H9 (cell line): Measurements from ENCODE around the gene SCUBE1. TPM values are rescaled to one million over a fixed set of nuclear protein-coding genes. Genes with fewer than 3 reads are reported as not detected.

ENCODE experiments used
- DNase-seq: peaks from one replicate; pipeline ENCODE4 v3.0.0-alpha.2; 2017
- H2AFZ ChIP-seq: one replicate; pipeline ENCODE4 v1.6.1; 2013; ENCODE audit warnings: mild to moderate bottlenecking, low read length, control low read depth, moderate library complexity
- H2AK5ac ChIP-seq: 2 replicates; pipeline ENCODE4 v1.6.1; 2013; ENCODE audit warnings: low read length, control low read depth, mixed read lengths; ENCODE audit not compliant: insufficient read length
- H2BK120ac ChIP-seq: one replicate; pipeline ENCODE4 v1.6.1; 2013; ENCODE audit warnings: low read depth, mild to moderate bottlenecking, low read length, control low read depth, inconsistent platforms; ENCODE audit not compliant: poor library complexity, severe bottlenecking
- H2BK12ac ChIP-seq: 2 replicates; pipeline ENCODE4 v1.6.1; 2013; ENCODE audit warnings: low read length, control low read depth, mixed read lengths, low read depth; ENCODE audit not compliant: insufficient read length
- H2BK15ac ChIP-seq: 2 replicates; pipeline ENCODE4 v1.6.1; 2013; ENCODE audit warnings: low read depth, low read length, control low read depth
- H2BK20ac ChIP-seq: one replicate; pipeline ENCODE4 v1.6.1; 2013; ENCODE audit warnings: low read depth, mild to moderate bottlenecking, low read length, control low read depth, inconsistent platforms; ENCODE audit not compliant: poor library complexity, severe bottlenecking
- H2BK5ac ChIP-seq: 2 replicates; pipeline ENCODE4 v1.6.1; 2013; ENCODE audit warnings: low read length, control low read depth, mixed read lengths; ENCODE audit not compliant: insufficient read length
- H3K14ac ChIP-seq: 2 replicates; pipeline ENCODE4 v1.6.1; 2013; ENCODE audit warnings: low read length, control low read depth; ENCODE audit not compliant: insufficient read depth
- H3K18ac ChIP-seq: 2 replicates; pipeline ENCODE4 v1.6.1; 2013; ENCODE audit warnings: low read depth, mild to moderate bottlenecking, mixed read lengths, low read length, control low read depth; ENCODE audit not compliant: insufficient read length
- H3K23ac ChIP-seq: 2 replicates; pipeline ENCODE4 v1.6.1; 2013; ENCODE audit warnings: low read length, control low read depth, mixed read lengths, low read depth; ENCODE audit not compliant: insufficient read length
- H3K23me2 ChIP-seq: 2 replicates; pipeline ENCODE4 v1.6.1; 2013; ENCODE audit warnings: low read depth, mild to moderate bottlenecking, mixed read lengths, low read length, control low read depth; ENCODE audit not compliant: insufficient read length, poor library complexity, severe bottlenecking
- H3K27ac ChIP-seq: 2 replicates; pipeline ENCODE4 v1.5.1; 2013; ENCODE audit warnings: low read length, control low read depth, mixed read lengths, low read depth; ENCODE audit not compliant: insufficient read length
- H3K27me3 ChIP-seq: 2 replicates; pipeline ENCODE4 v1.6.1; 2013; ENCODE audit warnings: low read length, control low read depth, inconsistent platforms; ENCODE audit not compliant: insufficient read depth
- H3K4ac ChIP-seq: 2 replicates; pipeline ENCODE4 v1.6.1; 2013; ENCODE audit warnings: low read depth, mild to moderate bottlenecking, control low read depth, inconsistent platforms, low read length, moderate library complexity
- H3K4me1 ChIP-seq: 2 replicates; pipeline ENCODE4 v1.6.1; 2013; ENCODE audit warnings: low read length, control low read depth, inconsistent platforms; ENCODE audit not compliant: insufficient read depth
- H3K4me2 ChIP-seq: 2 replicates; pipeline ENCODE4 v1.6.1; 2013; ENCODE audit warnings: low read length, control low read depth, mixed read lengths; ENCODE audit not compliant: insufficient read length, insufficient read depth
- H3K56ac ChIP-seq: 2 replicates; pipeline ENCODE4 v1.6.1; 2013; ENCODE audit warnings: low read depth, mild to moderate bottlenecking, mixed read lengths, low read length, control low read depth; ENCODE audit not compliant: insufficient read length
- H3K79me1 ChIP-seq: 2 replicates; pipeline ENCODE4 v1.6.1; 2013; ENCODE audit warnings: low read depth, mild to moderate bottlenecking, moderate library complexity, low read length, control low read depth, inconsistent platforms; ENCODE audit not compliant: insufficient read depth, poor library complexity, severe bottlenecking
- H3K79me2 ChIP-seq: 2 replicates; pipeline ENCODE4 v1.6.1; 2013; ENCODE audit warnings: low read length, control low read depth, inconsistent platforms; ENCODE audit not compliant: insufficient read depth
- H3K9ac ChIP-seq: 2 replicates; pipeline ENCODE4 v1.6.1; 2013; ENCODE audit warnings: low read length, control low read depth, mixed read lengths; ENCODE audit not compliant: insufficient read length; ENCODE audit errors: extremely low read depth
- H3K9me3 ChIP-seq: one replicate; pipeline ENCODE4 v1.6.1; 2013; ENCODE audit warnings: low read depth, low read length, inconsistent platforms; ENCODE audit not compliant: control insufficient read depth
- H3T11ph ChIP-seq: one replicate; pipeline ENCODE4 v1.6.1; 2013; ENCODE audit warnings: mild to moderate bottlenecking, low read length, control low read depth, inconsistent platforms
- H4K20me1 ChIP-seq: one replicate; pipeline ENCODE4 v1.6.1; 2013; ENCODE audit not compliant: control insufficient read depth, insufficient read length, insufficient read depth
- H4K5ac ChIP-seq: 2 replicates; pipeline ENCODE4 v1.6.1; 2013; ENCODE audit warnings: low read depth, mild to moderate bottlenecking, mixed read lengths, low read length, control low read depth; ENCODE audit not compliant: insufficient read length
- H4K8ac ChIP-seq: replicated peaks from 2 replicates; pipeline ENCODE4 v1.6.1; 2013; ENCODE audit warnings: low read length, control low read depth, mixed read lengths, low read depth; ENCODE audit not compliant: insufficient read length
- H4K91ac ChIP-seq: 2 replicates; pipeline ENCODE4 v1.6.1; 2013; ENCODE audit warnings: low read depth, mild to moderate bottlenecking, moderate library complexity, mixed read lengths, low read length, control low read depth; ENCODE audit not compliant: insufficient read length
- H3K27ac Mint-ChIP-seq, 3 experiments: 2 replicates in 2 of 3; 3 replicates in 1 of 3; pipeline ENCODE4 v1.8.0; 2020 to 2021; ENCODE audit warnings: mixed read lengths in 3 of 3, mild to moderate bottlenecking in 1 of 3, moderate library complexity in 1 of 3
- H3K27me3 Mint-ChIP-seq: 2 replicates; pipeline ENCODE4 v1.8.0; 2021; ENCODE audit warnings: low read depth, mild to moderate bottlenecking, moderate library complexity, mixed read lengths
- H3K36me3 Mint-ChIP-seq, 3 experiments: 2 replicates in 2 of 3; 3 replicates in 1 of 3; pipeline ENCODE4 v1.8.0; 2020 to 2021; ENCODE audit warnings: low read depth in 3 of 3, mixed read lengths in 3 of 3; ENCODE audit not compliant: insufficient read depth in 1 of 3
- H3K4me1 Mint-ChIP-seq, 2 experiments: 2 replicates each; pipeline ENCODE4 v1.8.0; 2020; ENCODE audit warnings: mixed read lengths in 2 of 2
- H3K4me3 Mint-ChIP-seq, 2 experiments: 2 replicates in 1 of 2; 3 replicates in 1 of 2; pipeline ENCODE4 v1.8.0; 2020 to 2021; ENCODE audit warnings: mild to moderate bottlenecking in 2 of 2, mixed read lengths in 2 of 2, moderate library complexity in 1 of 2
- H3K9me3 Mint-ChIP-seq, 2 experiments: 2 replicates in 1 of 2; 3 replicates in 1 of 2; pipeline ENCODE4 v1.8.0; 2020; ENCODE audit warnings: mild to moderate bottlenecking in 2 of 2, mixed read lengths in 2 of 2, moderate library complexity in 1 of 2
- WGBS: extraction: QIAGEN DNeasy Blood & Tissue Kit; methylation state at CpG from one replicate; pipeline ENCODE4 v1.1.7; 2013; ENCODE audit warnings: missing lambda C conversion rate, low lambda C conversion rate, mixed read lengths; ENCODE audit not compliant: insufficient read length; ENCODE audit errors: extremely low coverage; 5-methylcytosine and 5-hydroxymethylcytosine counted together
- total RNA-seq: library from RNA; stranded (reverse); gene quantifications from 2 replicates; pipeline ENCODE4 v1.2.1, GENCODE V29; 2021
- TF ChIP-seq, protein P1 (sequence below): fragments of 200-600 bp; sonication (generic); conservative IDR thresholded peaks from 3 replicates; pipeline ENCODE4 v1.8.0; 2021; ENCODE audit warnings: antibody characterized with exemption, mild to moderate bottlenecking

The SCUBE1 gene
- total RNA-seq, 1 experiment from 2014 or later, result 1.2 TPM

- Histone ChIP-seq H3T11ph (no peak overlapping the region), H3K23ac (no peak overlapping the region), H2BK12ac (no peak overlapping the region), H3K14ac (no peak overlapping the region), H3K4ac (no peak overlapping the region), H2BK120ac (no peak overlapping the region), H3K56ac (no peak overlapping the region), H3K9ac (no peak overlapping the region), H3K18ac (no peak overlapping the region), H4K5ac (no peak overlapping the region), H3K4me1 (no peaks in the 10 kb centered on the region), H2BK15ac (no peak overlapping the region), H2BK5ac (no peak overlapping the region), H2BK20ac (no peak overlapping the region), H3K79me1 (no peaks in the 10 kb centered on the region), H2AFZ (no peak overlapping the region), H3K4me2 (no peak overlapping the region), H4K20me1 (no peaks in the 10 kb centered on the region), H2AK5ac (no peak overlapping the region), H3K23me2 (no peaks in the 10 kb centered on the region), H3K79me2 (no peaks in the 10 kb centered on the region), H4K8ac (no peak overlapping the region), H4K91ac (no peak overlapping the region), H3K27me3 (no peaks in the 10 kb centered on the region), H3K9me3 (no peaks in the 10 kb centered on the region), H3K27ac (no peak overlapping the region)
- TF ChIP-seq, protein P1, sequence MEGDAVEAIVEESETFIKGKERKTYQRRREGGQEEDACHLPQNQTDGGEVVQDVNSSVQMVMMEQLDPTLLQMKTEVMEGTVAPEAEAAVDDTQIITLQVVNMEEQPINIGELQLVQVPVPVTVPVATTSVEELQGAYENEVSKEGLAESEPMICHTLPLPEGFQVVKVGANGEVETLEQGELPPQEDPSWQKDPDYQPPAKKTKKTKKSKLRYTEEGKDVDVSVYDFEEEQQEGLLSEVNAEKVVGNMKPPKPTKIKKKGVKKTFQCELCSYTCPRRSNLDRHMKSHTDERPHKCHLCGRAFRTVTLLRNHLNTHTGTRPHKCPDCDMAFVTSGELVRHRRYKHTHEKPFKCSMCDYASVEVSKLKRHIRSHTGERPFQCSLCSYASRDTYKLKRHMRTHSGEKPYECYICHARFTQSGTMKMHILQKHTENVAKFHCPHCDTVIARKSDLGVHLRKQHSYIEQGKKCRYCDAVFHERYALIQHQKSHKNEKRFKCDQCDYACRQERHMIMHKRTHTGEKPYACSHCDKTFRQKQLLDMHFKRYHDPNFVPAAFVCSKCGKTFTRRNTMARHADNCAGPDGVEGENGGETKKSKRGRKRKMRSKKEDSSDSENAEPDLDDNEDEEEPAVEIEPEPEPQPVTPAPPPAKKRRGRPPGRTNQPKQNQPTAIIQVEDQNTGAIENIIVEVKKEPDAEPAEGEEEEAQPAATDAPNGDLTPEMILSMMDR, result no peak
- Mint-ChIP-seq H3K27me3 (peaks cover 7% of the 10 kb centered on the region), H3K4me1 (peaks cover 1 to 23% of the 10 kb centered on the region in 2 experiments; a peak in 3 of 4 replicates), H3K27ac (no peak overlapping the region), H3K36me3 (no peaks in the 10 kb centered on the region; a peak in 1 of 7 replicates), H3K4me3 (no peak overlapping the region), H3K9me3 (no peaks in the 10 kb centered on the region)
- no peak for DNase-seq
- WGBS, result no CpG with 5 or more reads among the region's 10 CpGs
These were observed 34.3 kb downstream of the SCUBE1 start for GRCh38 chr22:43308836-43309235.
